Astrocyte of the cerebellum (primary cell): ENCODE data around the gene SLC5A4.
"Not testable (repeated sequence)": the region's sequence is repeated elsewhere in the genome, so short reads cannot be mapped to it uniquely, and the experiment has no call there.

Experiments used
- DNase-seq: peaks from one replicate; pipeline ENCODE4 v3.0.0-alpha.2; 2011; ENCODE audit warnings: low read depth
- H3K4me3 ChIP-seq: 2 replicates; pipeline ENCODE4 v1.5.1; 2011; ENCODE audit warnings: mild to moderate bottlenecking, low read depth, low read length, moderate library complexity
- in situ Hi-C: cut with HindIII; loops from 2 replicates; pipeline ENCODE4 v1.10.0; 2017; ENCODE audit warnings: low sequenced_read_pairs
- TF ChIP-seq, protein P1 (sequence below): IDR thresholded peaks from 2 replicates; pipeline ENCODE4 v1.5.1; 2012; ENCODE audit warnings: low read length, low read depth, moderate library complexity, mild to moderate bottlenecking; ENCODE audit errors: missing control alignments

The SLC5A4 gene

GRCh38 chr22:32267011-32267410 is 11.9 kb upstream of the SLC5A4 start:
- TF ChIP-seq, protein P1, sequence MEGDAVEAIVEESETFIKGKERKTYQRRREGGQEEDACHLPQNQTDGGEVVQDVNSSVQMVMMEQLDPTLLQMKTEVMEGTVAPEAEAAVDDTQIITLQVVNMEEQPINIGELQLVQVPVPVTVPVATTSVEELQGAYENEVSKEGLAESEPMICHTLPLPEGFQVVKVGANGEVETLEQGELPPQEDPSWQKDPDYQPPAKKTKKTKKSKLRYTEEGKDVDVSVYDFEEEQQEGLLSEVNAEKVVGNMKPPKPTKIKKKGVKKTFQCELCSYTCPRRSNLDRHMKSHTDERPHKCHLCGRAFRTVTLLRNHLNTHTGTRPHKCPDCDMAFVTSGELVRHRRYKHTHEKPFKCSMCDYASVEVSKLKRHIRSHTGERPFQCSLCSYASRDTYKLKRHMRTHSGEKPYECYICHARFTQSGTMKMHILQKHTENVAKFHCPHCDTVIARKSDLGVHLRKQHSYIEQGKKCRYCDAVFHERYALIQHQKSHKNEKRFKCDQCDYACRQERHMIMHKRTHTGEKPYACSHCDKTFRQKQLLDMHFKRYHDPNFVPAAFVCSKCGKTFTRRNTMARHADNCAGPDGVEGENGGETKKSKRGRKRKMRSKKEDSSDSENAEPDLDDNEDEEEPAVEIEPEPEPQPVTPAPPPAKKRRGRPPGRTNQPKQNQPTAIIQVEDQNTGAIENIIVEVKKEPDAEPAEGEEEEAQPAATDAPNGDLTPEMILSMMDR, result no peak
- H3K4me3 ChIP-seq, result no peak overlapping the region
- no peak for DNase-seq
- in situ Hi-C loops, result no loop called here

DNA sequence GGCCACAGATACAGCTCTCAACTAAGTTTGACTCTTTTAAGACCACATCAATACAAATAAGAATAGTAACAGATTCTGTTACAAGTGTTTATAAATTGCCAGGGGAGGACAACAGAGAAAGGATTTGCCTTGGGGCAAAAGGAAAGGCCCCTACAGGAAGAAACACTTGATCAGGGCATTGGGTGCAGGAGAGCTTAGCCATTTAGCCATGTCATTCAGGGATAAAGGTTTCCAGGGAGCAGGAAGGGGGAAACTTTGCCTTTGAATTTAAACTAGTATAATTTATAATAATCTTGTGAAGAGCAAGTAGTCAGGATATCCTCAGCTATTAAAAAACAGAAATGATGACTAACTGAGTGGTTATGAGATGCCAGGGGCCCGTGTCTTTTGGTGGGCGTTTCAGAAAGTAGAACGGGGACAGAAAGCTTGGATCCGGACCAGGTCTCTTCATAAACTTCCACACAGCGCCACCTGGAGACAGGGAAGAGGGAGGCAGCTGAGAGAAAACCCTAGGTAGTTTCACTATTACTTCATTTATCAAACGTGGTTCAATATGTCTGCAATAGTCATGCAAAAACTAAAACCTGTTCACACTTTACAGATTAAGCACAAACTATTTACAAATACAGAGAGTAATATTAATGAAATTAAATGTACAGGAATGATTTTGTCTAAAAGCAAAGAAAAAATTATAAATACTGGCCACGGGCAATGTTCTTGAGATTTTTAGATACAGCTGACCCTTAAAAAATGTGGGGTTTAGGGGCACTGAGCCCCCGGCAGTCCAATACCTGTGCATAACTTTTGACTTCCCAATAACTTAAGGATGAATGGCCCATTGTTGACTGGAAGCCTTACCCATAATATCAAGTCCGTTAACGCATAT is 11.0 kb upstream of the SLC5A4 start:
- in situ Hi-C loops, result no loop called here
- TF ChIP-seq, protein P1, result peak; percentile 92
- DNase-seq, result peak; percentile 68
- no peak overlapping the region for H3K4me3 ChIP-seq

- H3K4me3 ChIP-seq, DNase-seq, in situ Hi-C loops: not testable (repeated sequence)
Measured at GRCh38 chr22:32263678-32264077, 8.5 kb upstream of the SLC5A4 start.

GRCh38 chr22:32261306-32261705 is 6.2 kb upstream of the SLC5A4 start:
- in situ Hi-C loops, result no loop called here
- H3K4me3 ChIP-seq, result no peak overlapping the region
- TF ChIP-seq, protein P1, result no peak
- no peak for DNase-seq

DNA sequence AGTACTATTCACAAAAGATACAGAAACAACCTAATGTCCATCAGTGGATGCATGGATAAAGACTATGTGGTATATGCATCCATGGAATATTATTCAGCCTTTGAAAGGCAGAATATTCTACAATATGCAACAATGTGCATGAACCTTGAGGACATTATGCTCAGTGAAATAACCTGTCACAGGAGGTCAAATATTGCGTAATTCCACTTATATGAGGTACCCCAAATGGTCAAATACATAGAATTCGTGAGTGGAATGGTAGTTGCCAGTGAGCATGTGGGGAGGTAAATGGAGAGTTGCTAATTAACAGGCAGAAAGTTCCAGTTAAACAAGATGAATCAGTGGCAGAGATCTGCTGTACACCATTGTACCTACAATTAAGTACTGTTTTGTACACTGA is 3.6 kb upstream of the SLC5A4 start:
- TF ChIP-seq, protein P1, result no peak
- no peak overlapping the region for H3K4me3 ChIP-seq
- no peak for DNase-seq
- in situ Hi-C loops, result no loop called here

- no peak overlapping the region for H3K4me3 ChIP-seq
- in situ Hi-C loops, result no loop called here
- TF ChIP-seq, protein P1, result no peak
- no peak for DNase-seq
Measured at GRCh38 chr22:32255726-32256125, 579 bp upstream of the SLC5A4 start.

DNA sequence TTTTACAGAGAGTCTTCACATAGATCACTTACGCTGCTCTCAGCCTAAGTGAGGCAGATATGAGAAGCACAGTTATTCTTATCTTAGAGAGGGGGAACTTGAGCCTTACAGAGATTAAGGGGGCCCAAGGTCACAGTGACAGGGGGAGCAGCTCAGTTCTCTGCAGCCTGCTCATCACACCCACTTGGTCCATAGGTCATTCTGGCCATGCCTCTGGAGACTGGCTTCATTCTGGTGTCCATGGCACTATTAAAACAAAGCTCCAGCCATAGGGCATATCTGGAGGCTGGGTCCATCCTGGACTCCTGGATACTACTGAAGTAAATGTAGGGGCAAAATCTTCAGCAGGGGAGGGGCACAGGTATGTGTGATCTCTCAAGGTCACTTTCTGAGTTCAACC is 5.9 kb downstream of the SLC5A4 start:
- in situ Hi-C loops, result no loop called here
- no peak for DNase-seq
- TF ChIP-seq, protein P1, result no peak
- no peak overlapping the region for H3K4me3 ChIP-seq
